MM.1S (cell line): Measurements from ENCODE around the gene CAMK1G.

Source experiments
- DNase-seq: peaks from one replicate; pipeline ENCODE4 v3.0.0-alpha.2; 2015
- H2AFZ ChIP-seq: fragments of 300-600 bp; sonication (generic); 2 replicates; pipeline ENCODE4 v1.6.0; 2016; ENCODE audit warnings: antibody characterized with exemption, low read length
- H3F3A ChIP-seq: fragments of 300-600 bp; sonication (generic); 2 replicates; pipeline ENCODE4 v1.6.1; 2016; ENCODE audit warnings: mild to moderate bottlenecking, antibody characterized with exemption, low read length, moderate library complexity, mixed read lengths; ENCODE audit not compliant: insufficient read depth
- H3K27ac ChIP-seq: fragments of 300-600 bp; sonication (generic); 2 replicates; pipeline ENCODE4 v1.5.1; 2016; ENCODE audit warnings: mild to moderate bottlenecking, low read length
- H3K27me3 ChIP-seq: fragments of 300-600 bp; sonication (generic); replicated peaks from 2 replicates; pipeline ENCODE4 v1.6.0; 2016; ENCODE audit warnings: low read length; ENCODE audit not compliant: insufficient read depth
- H3K36me3 ChIP-seq: fragments of 300-600 bp; sonication (generic); replicated peaks from 2 replicates; pipeline ENCODE4 v1.6.1; 2016; ENCODE audit warnings: mild to moderate bottlenecking, low read length, mixed read lengths; ENCODE audit not compliant: insufficient read depth
- H3K4me1 ChIP-seq: fragments of 300-600 bp; sonication (generic); 2 replicates; pipeline ENCODE4 v1.6.1; 2016; ENCODE audit warnings: low read length, mixed read lengths
- H3K4me2 ChIP-seq: fragments of 300-600 bp; sonication (generic); 2 replicates; pipeline ENCODE4 v1.6.0; 2016; ENCODE audit warnings: low read depth, low read length
- H3K4me3 ChIP-seq: fragments of 300-600 bp; sonication (generic); 2 replicates; pipeline ENCODE4 v1.5.1; 2016; ENCODE audit warnings: low read length, mixed read lengths
- H3K79me2 ChIP-seq: fragments of 300-600 bp; sonication (generic); 2 replicates; pipeline ENCODE4 v1.6.1; 2016; ENCODE audit warnings: mixed run types, low read length, mixed read lengths
- H3K9ac ChIP-seq: fragments of 300-600 bp; sonication (generic); 2 replicates; pipeline ENCODE4 v1.6.1; 2016; ENCODE audit warnings: low read length, mixed read lengths
- H3K9me2 ChIP-seq: fragments of 300-600 bp; sonication (generic); replicated peaks from 2 replicates; pipeline ENCODE4 v1.6.1; 2016; ENCODE audit warnings: mild to moderate bottlenecking, low read length, mixed read lengths; ENCODE audit not compliant: insufficient read depth
- H3K9me3 ChIP-seq: fragments of 300-600 bp; sonication (generic); replicated peaks from 2 replicates; pipeline ENCODE4 v1.6.1; 2016; ENCODE audit warnings: mild to moderate bottlenecking, low read length, mixed read lengths; ENCODE audit not compliant: insufficient read depth
- H4K20me1 ChIP-seq: fragments of 300-600 bp; sonication (generic); 2 replicates; pipeline ENCODE4 v1.6.1; 2016; ENCODE audit warnings: mild to moderate bottlenecking, low read length, moderate library complexity, mixed read lengths; ENCODE audit not compliant: insufficient read depth
- EZH2 ChIP-seq: fragments of 300-600 bp; sonication (generic); optimal IDR thresholded peaks from 2 replicates; pipeline ENCODE3; 2017; ENCODE audit warnings: low read depth, mild to moderate bottlenecking, antibody characterized with exemption, low read length, mixed read lengths
- EZH2phosphoT487 ChIP-seq: fragments of 300-600 bp; sonication (generic); IDR thresholded peaks from 2 replicates; pipeline ENCODE4 v1.6.1; 2018; ENCODE audit warnings: antibody characterized with exemption, low read length
- TF ChIP-seq, protein P1 (sequence below): fragments of 300-600 bp; sonication (generic); IDR thresholded peaks from 2 replicates; pipeline ENCODE4 v1.5.1; 2016; ENCODE audit warnings: antibody characterized with exemption, low read length, mixed read lengths

The CAMK1G gene

DNA sequence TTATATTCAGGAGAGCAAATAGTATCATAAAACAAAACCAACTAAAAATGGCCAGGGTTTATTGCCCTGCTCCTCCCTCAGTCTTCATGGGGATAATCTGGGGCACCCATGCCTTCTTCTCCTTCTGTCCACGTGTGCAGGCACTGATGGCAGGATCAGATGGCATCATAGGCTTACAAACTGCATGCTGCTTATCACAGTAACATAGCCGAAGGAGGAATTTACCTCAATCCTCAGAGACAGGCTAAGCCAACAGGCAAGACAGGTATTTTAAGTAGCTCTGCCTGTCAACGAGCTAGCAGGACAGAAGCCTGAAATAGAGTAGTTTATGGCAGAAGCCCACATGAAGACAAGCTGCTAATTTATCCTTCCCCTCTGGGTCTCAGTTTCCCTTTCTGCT, 59.3 kb downstream of the CAMK1G start:
- Histone ChIP-seq H3F3A (peaks cover 7% of the 10 kb centered on the region; the same call in 1 of the 2 replicates), H3K4me3 (no peak overlapping the region), H4K20me1 (no peaks in the 10 kb centered on the region), H2AFZ (no peak overlapping the region), H3K79me2 (no peaks in the 10 kb centered on the region), H3K4me1 (peaks cover 13% of the 10 kb centered on the region), H3K27ac (no peak overlapping the region), H3K9me2 (no peaks in the 10 kb centered on the region), H3K9ac (no peak overlapping the region), H3K27me3 (no peaks in the 10 kb centered on the region), H3K4me2 (no peak overlapping the region), H3K36me3 (no peaks in the 10 kb centered on the region), H3K9me3 (no peaks in the 10 kb centered on the region)
- TF ChIP-seq EZH2phosphoT487: no peak
- no peak for TF ChIP-seq EZH2
- TF ChIP-seq, protein P1, sequence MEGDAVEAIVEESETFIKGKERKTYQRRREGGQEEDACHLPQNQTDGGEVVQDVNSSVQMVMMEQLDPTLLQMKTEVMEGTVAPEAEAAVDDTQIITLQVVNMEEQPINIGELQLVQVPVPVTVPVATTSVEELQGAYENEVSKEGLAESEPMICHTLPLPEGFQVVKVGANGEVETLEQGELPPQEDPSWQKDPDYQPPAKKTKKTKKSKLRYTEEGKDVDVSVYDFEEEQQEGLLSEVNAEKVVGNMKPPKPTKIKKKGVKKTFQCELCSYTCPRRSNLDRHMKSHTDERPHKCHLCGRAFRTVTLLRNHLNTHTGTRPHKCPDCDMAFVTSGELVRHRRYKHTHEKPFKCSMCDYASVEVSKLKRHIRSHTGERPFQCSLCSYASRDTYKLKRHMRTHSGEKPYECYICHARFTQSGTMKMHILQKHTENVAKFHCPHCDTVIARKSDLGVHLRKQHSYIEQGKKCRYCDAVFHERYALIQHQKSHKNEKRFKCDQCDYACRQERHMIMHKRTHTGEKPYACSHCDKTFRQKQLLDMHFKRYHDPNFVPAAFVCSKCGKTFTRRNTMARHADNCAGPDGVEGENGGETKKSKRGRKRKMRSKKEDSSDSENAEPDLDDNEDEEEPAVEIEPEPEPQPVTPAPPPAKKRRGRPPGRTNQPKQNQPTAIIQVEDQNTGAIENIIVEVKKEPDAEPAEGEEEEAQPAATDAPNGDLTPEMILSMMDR: no peak
- no peak for DNase-seq

DNA sequence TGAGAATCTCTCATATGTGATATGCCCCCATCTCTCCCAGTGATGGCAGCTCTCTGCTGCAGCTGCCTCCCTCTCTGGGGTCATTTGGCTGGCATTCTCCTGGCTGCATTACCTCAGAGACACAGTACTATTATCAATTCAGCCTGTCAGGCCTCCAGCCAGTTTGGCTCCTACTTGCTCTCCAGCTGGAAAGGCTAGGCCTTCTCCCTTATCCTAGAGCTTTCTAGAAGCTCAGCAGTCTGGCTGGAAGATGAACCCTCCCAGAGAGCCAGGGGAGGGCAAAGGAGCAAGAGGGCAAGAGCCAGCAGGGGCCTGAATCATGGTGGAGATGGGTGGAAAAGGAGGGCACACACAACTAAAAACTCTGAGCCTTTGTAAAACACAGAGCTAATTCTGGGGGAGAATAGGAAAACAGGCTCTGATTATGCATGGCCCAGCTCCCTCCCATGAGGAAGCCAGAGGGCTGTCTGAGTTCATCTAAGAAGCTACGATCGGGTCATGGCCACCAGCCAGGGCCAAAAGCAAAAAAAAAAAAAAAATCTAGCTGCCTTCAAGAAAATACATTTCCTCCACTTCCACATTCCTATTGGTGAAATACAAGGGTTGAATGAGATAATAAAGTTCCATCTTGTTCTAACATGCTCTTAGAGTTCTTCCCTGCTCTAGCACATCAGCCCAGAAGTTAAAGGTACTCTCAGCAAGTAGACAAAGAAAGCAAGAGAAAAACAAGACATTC, 59.9 kb downstream of the CAMK1G start:
- H2AFZ ChIP-seq: no peak overlapping the region
- DNase-seq: no peak
- no peak overlapping the region for H3K4me2 ChIP-seq
- no peaks in the 10 kb centered on the region for H3K27me3 ChIP-seq
- no peak for TF ChIP-seq EZH2
- no peak for TF ChIP-seq EZH2phosphoT487
- TF ChIP-seq, protein P1: no peak
- H3K4me1 ChIP-seq: peaks cover 13% of the 10 kb centered on the region
- no peak overlapping the region for H3K4me3 ChIP-seq
- no peaks in the 10 kb centered on the region for H3K79me2 ChIP-seq
- peaks cover 7% of the 10 kb centered on the region; the same call in 1 of the 2 replicates for H3F3A ChIP-seq
- no peaks in the 10 kb centered on the region for H3K9me2 ChIP-seq
- H4K20me1 ChIP-seq: no peaks in the 10 kb centered on the region
- H3K9me3 ChIP-seq: no peaks in the 10 kb centered on the region
- H3K9ac ChIP-seq: no peak overlapping the region
- H3K36me3 ChIP-seq: no peaks in the 10 kb centered on the region
- H3K27ac ChIP-seq: no peak overlapping the region

GRCh38 chr1:209645574-209646452, 62.3 kb downstream of the CAMK1G start:
- TF ChIP-seq EZH2 (no peak), EZH2phosphoT487 (no peak)
- TF ChIP-seq, protein P1: no peak
- Histone ChIP-seq H3K27me3 (no peaks in the 10 kb centered on the region), H3K27ac (no peak overlapping the region), H4K20me1 (no peaks in the 10 kb centered on the region), H2AFZ (no peak overlapping the region), H3K4me2 (no peak overlapping the region), H3K4me3 (no peak overlapping the region), H3F3A (peaks cover 7% of the 10 kb centered on the region; the same call in 1 of the 2 replicates), H3K9ac (no peak overlapping the region), H3K9me2 (no peaks in the 10 kb centered on the region), H3K36me3 (no peaks in the 10 kb centered on the region), H3K9me3 (no peaks in the 10 kb centered on the region), H3K4me1 (peaks cover 18% of the 10 kb centered on the region), H3K79me2 (no peaks in the 10 kb centered on the region)
- no peak for DNase-seq
